ENCODE measurements around the gene NR2E1.

NR2E1 gene

DNA sequence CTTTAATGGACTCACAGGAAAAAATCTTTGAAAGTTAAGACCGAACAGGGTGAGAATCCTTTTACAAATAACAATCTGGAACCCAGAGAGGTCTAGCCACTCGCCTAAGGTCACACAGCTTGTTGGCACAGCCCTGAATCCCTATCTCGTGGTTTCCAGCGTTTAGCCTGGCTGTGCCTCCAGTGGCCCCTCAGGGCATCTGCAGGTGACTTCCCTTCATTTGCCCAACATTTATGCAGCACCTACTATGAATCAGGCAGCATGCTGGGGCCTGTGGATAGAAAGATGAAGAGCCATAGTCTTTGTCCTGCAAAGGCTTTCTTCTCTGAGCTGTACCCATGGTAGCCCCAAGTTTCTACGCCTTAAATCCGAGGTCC, 2.6 kb upstream of the NR2E1 start:
- no peaks in the 10 kb centered on the region for H3K9me3 ChIP-seq (ENCODE audit: control insufficient read depth, insufficient read depth, low read depth, low read length)
- no peak overlapping the region for H3K27ac ChIP-seq (ENCODE audit: extremely low read depth, low read depth, low read length)
- ChIA-PET CTCF (interaction anchor here (0.6 to 1.2 kb wide), 3 partner anchors 29 to 178 kb away, joined by 3 to 5 read pairs (median 4); no protein-coding TSS in a partner anchor), POLR2A (interaction anchor here (1.5 to 1.6 kb wide), 2 partner anchors 29 to 98 kb away, joined by 4 read pairs; partner anchors contain the start of gene SNX3)
- H3K4me1 ChIP-seq (ENCODE audit: control insufficient read depth, insufficient read depth, low read length): no peaks in the 10 kb centered on the region
- H3K4me3 ChIP-seq (ENCODE audit: low read depth, low read length): no peak overlapping the region
- no peaks in the 10 kb centered on the region for H3K36me3 ChIP-seq (ENCODE audit: control insufficient read depth in 2 of 2, insufficient read depth in 1 of 2, low read length in 2 of 2)
- peak; percentile 94 for TF ChIP-seq ZNF768 (tag by site-specific recombination; IDR thresholded peaks at IDR 0.05)
- TF ChIP-seq ZBTB17 (tag by site-specific recombination; IDR thresholded peaks at IDR 0.05): no peak
- TF ChIP-seq, protein P1, sequence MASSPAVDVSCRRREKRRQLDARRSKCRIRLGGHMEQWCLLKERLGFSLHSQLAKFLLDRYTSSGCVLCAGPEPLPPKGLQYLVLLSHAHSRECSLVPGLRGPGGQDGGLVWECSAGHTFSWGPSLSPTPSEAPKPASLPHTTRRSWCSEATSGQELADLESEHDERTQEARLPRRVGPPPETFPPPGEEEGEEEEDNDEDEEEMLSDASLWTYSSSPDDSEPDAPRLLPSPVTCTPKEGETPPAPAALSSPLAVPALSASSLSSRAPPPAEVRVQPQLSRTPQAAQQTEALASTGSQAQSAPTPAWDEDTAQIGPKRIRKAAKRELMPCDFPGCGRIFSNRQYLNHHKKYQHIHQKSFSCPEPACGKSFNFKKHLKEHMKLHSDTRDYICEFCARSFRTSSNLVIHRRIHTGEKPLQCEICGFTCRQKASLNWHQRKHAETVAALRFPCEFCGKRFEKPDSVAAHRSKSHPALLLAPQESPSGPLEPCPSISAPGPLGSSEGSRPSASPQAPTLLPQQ (tag by site-specific recombination; IDR thresholded peaks at IDR 0.05): no peak
- no peak for TF ChIP-seq ZNF785 (tag by site-specific recombination; IDR thresholded peaks at IDR 0.05)

DNA sequence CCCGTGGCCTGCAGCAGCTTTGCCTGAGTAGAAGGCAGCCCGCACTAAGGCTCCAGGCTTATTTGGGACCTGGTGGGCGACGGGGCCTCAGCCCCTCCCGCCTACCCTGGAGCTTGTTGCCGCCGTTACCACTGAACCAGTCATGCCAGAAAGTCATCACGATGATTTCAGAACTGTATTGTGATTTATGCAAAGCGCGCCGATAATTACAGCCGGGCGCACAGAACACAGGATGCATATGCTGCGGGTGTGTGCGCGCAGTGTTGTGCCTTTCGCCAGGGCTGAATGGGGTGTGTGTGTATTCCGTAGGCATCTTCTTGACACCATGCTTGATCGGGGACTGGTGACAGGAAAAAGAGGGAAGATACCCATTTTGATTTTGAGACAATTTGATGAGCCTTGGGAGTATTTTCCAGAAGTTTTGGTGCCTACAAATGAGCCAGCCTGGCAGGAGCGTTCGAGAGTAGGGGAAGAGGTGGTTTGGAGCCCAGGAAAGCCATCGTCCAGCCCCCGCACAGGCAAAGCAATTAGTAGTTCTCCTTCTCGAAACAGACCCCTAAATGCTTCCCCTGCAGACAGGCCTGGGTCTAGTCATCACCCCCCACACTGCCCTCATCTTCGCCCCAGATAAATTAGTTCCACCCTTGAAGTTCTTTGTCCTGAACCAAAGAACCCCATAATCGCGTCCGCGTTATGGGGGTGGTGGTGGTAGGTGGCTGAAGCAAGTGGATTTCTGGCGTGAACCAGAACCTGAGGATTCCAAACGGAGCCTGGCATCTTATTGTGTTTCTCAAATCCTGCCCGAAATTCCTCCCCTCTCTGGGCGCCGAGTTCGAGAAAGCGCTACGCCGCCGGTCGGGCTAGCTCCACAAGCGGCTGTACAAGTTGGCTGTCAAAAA, 1.9 kb upstream of the NR2E1 start:
- Histone ChIP-seq H3K36me3 (ENCODE audit: control insufficient read depth in 2 of 2, insufficient read depth in 1 of 2, low read length in 2 of 2) (no peaks in the 10 kb centered on the region), H3K4me1 (ENCODE audit: control insufficient read depth, insufficient read depth, low read length) (no peaks in the 10 kb centered on the region), H3K4me3 (ENCODE audit: low read depth, low read length) (no peak overlapping the region), H3K9me3 (ENCODE audit: control insufficient read depth, insufficient read depth, low read depth, low read length) (no peaks in the 10 kb centered on the region), H3K27ac (ENCODE audit: extremely low read depth, low read depth, low read length) (no peak overlapping the region)
- ChIA-PET CTCF (interaction anchor here (1.2 kb wide), 1 partner anchor 179 kb away, joined by 4 read pairs; no protein-coding TSS in a partner anchor), POLR2A (no interaction called here)
- no peak for TF ChIP-seq ZNF311 (tag by site-specific recombination; IDR thresholded peaks at IDR 0.05; ENCODE audit: borderline replicate concordance)
- TF ChIP-seq ZNF133 (tag by site-specific recombination; IDR thresholded peaks at IDR 0.05): no peak
- TF ChIP-seq ZNF404 (tag by site-specific recombination; IDR thresholded peaks at IDR 0.05): no peak
- no peak for TF ChIP-seq YY2 (tag by site-specific recombination; IDR thresholded peaks at IDR 0.05)
- TF ChIP-seq, protein P2, sequence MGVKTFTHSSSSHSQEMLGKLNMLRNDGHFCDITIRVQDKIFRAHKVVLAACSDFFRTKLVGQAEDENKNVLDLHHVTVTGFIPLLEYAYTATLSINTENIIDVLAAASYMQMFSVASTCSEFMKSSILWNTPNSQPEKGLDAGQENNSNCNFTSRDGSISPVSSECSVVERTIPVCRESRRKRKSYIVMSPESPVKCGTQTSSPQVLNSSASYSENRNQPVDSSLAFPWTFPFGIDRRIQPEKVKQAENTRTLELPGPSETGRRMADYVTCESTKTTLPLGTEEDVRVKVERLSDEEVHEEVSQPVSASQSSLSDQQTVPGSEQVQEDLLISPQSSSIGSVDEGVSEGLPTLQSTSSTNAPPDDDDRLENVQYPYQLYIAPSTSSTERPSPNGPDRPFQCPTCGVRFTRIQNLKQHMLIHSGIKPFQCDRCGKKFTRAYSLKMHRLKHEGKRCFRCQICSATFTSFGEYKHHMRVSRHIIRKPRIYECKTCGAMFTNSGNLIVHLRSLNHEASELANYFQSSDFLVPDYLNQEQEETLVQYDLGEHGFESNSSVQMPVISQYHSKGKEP (tag by site-specific recombination; IDR thresholded peaks at IDR 0.05): no peak

DNA sequence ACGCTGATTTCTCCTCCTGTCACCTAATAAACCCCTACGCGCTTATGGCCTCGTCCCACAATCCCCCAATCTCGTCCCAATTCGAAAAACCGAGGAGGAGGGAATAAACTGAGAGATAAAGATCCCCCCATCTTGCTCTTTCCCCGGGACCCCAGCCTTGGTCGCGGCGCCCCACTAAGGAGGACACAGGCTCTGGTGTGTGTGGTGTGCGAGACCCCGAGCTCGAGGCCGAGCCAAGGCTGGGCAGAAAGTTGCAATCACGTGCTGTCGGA, 1.3 kb upstream of the NR2E1 start:
- POLR2A ChIA-PET: interaction anchor here (1.2 to 1.9 kb wide), 3 partner anchors 30 to 398 kb away, joined by 4 to 10 read pairs (median 6); partner anchors contain the start of gene SNX3
- CTCF ChIA-PET: interaction anchor here (1.2 kb wide), 1 partner anchor 30 kb away, joined by 4 read pairs; no protein-coding TSS in a partner anchor
- H3K9me3 ChIP-seq (ENCODE audit: control insufficient read depth, insufficient read depth, low read depth, low read length): no peaks in the 10 kb centered on the region
- no peak overlapping the region for H3K4me3 ChIP-seq (ENCODE audit: low read depth, low read length)
- no peaks in the 10 kb centered on the region for H3K4me1 ChIP-seq (ENCODE audit: control insufficient read depth, insufficient read depth, low read length)
- TF ChIP-seq ZNF133 (tag by site-specific recombination; IDR thresholded peaks at IDR 0.05): no peak
- TF ChIP-seq YY2 (tag by site-specific recombination; IDR thresholded peaks at IDR 0.05): no peak
- no peak for TF ChIP-seq ZFHX2 (tag by site-specific recombination; conservative IDR thresholded peaks at IDR 0.05)
- no peak for TF ChIP-seq ZNF571 (tag by site-specific recombination; IDR thresholded peaks at IDR 0.05)
- H3K27ac ChIP-seq (ENCODE audit: extremely low read depth, low read depth, low read length): no peak overlapping the region
- no peaks in the 10 kb centered on the region for H3K36me3 ChIP-seq (ENCODE audit: control insufficient read depth in 2 of 2, insufficient read depth in 1 of 2, low read length in 2 of 2)

DNA sequence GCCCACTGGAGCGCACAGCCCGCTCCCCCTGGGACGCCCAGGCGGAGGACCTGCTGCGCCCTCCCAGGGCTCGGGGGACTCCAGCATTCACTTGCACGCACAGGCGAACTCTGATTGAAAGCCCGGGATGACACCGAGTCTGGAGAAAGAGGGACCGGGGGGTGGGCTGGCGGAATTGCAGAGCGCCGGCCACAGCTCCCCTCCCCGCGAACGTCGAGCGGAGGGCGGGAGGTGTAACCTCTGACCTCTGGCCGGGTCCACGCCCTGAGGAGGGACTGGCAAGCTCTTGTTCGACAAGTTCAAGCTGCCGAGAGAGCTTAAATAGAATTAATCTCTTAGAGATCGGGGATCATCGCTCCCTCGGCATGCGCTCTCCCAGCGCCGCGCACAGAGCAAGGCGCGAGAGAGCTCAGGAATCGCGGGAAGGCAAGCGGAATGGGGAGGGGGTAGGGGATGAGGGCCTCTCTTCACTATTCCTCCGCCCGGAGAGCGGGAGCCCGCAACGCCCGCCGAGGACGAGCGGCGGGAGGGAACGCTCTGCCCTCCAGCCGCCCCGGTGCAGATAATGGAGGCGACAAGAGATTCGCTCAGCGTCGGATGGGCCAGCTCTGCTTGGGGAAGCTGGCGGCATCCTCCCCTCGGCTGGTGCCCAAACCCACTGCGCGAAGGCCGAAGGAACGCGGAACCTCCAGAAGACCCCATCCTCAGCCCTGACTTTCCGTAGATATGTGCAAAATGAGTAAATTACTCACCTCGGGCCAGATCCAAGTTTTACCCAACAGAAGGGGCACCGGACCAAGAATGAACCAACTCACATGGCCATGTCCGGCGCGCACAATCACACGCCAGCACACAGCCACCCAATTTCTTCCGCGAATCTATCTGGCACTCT, 761 bp upstream of the NR2E1 start:
- ChIA-PET CTCF (interaction anchor here (0.7 to 1.2 kb wide), 5 partner anchors 30 to 88 kb away, joined by 3 to 5 read pairs (median 4); no protein-coding TSS in a partner anchor), POLR2A (interaction anchor here (1.1 to 1.9 kb wide), 4 partner anchors 9 to 398 kb away, joined by 3 to 10 read pairs (median 5); partner anchors contain the start of gene SNX3)
- Histone ChIP-seq H3K4me3 (ENCODE audit: low read depth, low read length) (peak overlapping the region; percentile 48), H3K4me1 (ENCODE audit: control insufficient read depth, insufficient read depth, low read length) (no peaks in the 10 kb centered on the region), H3K9me3 (ENCODE audit: control insufficient read depth, insufficient read depth, low read depth, low read length) (no peaks in the 10 kb centered on the region), H3K36me3 (ENCODE audit: control insufficient read depth in 2 of 2, insufficient read depth in 1 of 2, low read length in 2 of 2) (no peaks in the 10 kb centered on the region), H3K27ac (ENCODE audit: extremely low read depth, low read depth, low read length) (no peak overlapping the region; the same call in 1 of the 2 replicates)
- no peak for TF ChIP-seq ZNF677 (tag by site-specific recombination; IDR thresholded peaks at IDR 0.05)
- no peak for TF ChIP-seq ZNF211 (tag by site-specific recombination; IDR thresholded peaks at IDR 0.05; ENCODE audit: low read depth)
- TF ChIP-seq, protein P3, sequence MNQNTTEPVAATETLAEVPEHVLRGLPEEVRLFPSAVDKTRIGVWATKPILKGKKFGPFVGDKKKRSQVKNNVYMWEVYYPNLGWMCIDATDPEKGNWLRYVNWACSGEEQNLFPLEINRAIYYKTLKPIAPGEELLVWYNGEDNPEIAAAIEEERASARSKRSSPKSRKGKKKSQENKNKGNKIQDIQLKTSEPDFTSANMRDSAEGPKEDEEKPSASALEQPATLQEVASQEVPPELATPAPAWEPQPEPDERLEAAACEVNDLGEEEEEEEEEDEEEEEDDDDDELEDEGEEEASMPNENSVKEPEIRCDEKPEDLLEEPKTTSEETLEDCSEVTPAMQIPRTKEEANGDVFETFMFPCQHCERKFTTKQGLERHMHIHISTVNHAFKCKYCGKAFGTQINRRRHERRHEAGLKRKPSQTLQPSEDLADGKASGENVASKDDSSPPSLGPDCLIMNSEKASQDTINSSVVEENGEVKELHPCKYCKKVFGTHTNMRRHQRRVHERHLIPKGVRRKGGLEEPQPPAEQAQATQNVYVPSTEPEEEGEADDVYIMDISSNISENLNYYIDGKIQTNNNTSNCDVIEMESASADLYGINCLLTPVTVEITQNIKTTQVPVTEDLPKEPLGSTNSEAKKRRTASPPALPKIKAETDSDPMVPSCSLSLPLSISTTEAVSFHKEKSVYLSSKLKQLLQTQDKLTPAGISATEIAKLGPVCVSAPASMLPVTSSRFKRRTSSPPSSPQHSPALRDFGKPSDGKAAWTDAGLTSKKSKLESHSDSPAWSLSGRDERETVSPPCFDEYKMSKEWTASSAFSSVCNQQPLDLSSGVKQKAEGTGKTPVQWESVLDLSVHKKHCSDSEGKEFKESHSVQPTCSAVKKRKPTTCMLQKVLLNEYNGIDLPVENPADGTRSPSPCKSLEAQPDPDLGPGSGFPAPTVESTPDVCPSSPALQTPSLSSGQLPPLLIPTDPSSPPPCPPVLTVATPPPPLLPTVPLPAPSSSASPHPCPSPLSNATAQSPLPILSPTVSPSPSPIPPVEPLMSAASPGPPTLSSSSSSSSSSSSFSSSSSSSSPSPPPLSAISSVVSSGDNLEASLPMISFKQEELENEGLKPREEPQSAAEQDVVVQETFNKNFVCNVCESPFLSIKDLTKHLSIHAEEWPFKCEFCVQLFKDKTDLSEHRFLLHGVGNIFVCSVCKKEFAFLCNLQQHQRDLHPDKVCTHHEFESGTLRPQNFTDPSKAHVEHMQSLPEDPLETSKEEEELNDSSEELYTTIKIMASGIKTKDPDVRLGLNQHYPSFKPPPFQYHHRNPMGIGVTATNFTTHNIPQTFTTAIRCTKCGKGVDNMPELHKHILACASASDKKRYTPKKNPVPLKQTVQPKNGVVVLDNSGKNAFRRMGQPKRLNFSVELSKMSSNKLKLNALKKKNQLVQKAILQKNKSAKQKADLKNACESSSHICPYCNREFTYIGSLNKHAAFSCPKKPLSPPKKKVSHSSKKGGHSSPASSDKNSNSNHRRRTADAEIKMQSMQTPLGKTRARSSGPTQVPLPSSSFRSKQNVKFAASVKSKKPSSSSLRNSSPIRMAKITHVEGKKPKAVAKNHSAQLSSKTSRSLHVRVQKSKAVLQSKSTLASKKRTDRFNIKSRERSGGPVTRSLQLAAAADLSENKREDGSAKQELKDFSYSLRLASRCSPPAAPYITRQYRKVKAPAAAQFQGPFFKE (tag by site-specific recombination; IDR thresholded peaks at IDR 0.05; ENCODE audit: borderline replicate concordance): no peak
- no peak for TF ChIP-seq MEIS1 (CRISPR knock-in tag; IDR thresholded peaks at IDR 0.05; ENCODE audit: borderline replicate concordance)

All from HEK293 (cell line).